Right cardiac atrium (tissue), 5 donors: ENCODE data around the gene ANKRD44. TPM values are rescaled to one million over a fixed set of nuclear protein-coding genes. Genes with fewer than 3 reads are reported as not detected.

Experiments used
- ATAC-seq, 2 donors: fragments of 200-7000 bp; cut with Tn5 transposase; one replicate each; pipeline versions ENCODE4 v1.8.0 to v1.9.1; 2020; ENCODE audit warnings: moderate library complexity in 2 of 2, mild to moderate bottlenecking in 1 of 2
- DNase-seq, 3 donors: peaks; one replicate each; pipeline ENCODE4 v3.0.0-alpha.2; 2020
- H3K27ac ChIP-seq: one replicate; pipeline ENCODE4 v1.5.1; 2013; ENCODE audit warnings: mild to moderate bottlenecking, low read length, control low read depth, moderate library complexity
- H3K27me3 ChIP-seq: one replicate; pipeline ENCODE4 v1.6.1; 2013; ENCODE audit not compliant: control insufficient read depth, insufficient read depth
- H3K4me1 ChIP-seq: one replicate; pipeline ENCODE4 v1.6.1; 2013; ENCODE audit warnings: low read length; ENCODE audit not compliant: control insufficient read depth, insufficient read depth
- H3K4me3 ChIP-seq: one replicate; pipeline ENCODE4 v1.5.1; 2013; ENCODE audit warnings: low read length, control low read depth
- H3K9me3 ChIP-seq: one replicate; pipeline ENCODE4 v1.6.1; 2013; ENCODE audit warnings: low read length; ENCODE audit not compliant: control insufficient read depth
- WGBS: extraction: QIAGEN DNeasy Blood & Tissue Kit; methylation state at CpG from one replicate; pipeline ENCODE4 v1.1.7; 2013; 5-methylcytosine and 5-hydroxymethylcytosine counted together
- intact Hi-C, 4 donors: fragments of 100-400 bp; cut with DNase I; formaldehyde crosslinking; loops; one replicate each; pipeline versions ENCODE4 v1.11.0 to v1.14.0; 2022 to 2023
- polyA plus RNA-seq: library from polyadenylated mRNA; stranded (reverse); fragments of 200-250 nt; gene quantifications from one replicate; pipeline ENCODE4 v1.2.3, GENCODE V29; 2013
- total RNA-seq, 4 donors: library from RNA; stranded (reverse); fragmentation: NEBNext Ultra II Directional; extraction: Animal tissue kit (Norgen Biotek cat#: 25700); gene quantifications; one replicate each; pipeline ENCODE4 v1.2.1, GENCODE V29; 2021
- donor health status: healthy with polysubstance abuse.
- donor health status: DM: no; HTN: yes; CAD: no.
- donor health status: DM: no; HTN: no; CAD: no.
- donor health status: DM: no; HTN: yes; CAD: no; lungs with severe emphysema.
- donor health status: DM: yes; HTN: yes; CAD: no.

The ANKRD44 gene
- total and polyA plus RNA-seq, 5 donors = 4.8 to 18.8 (median 14.3) TPM

GRCh38 chr2:197141702-197142473 is 168.7 kb downstream of the ANKRD44 start:
- Histone ChIP-seq H3K27ac (no peak overlapping the region), H3K27me3 (no peaks in the 10 kb centered on the region), H3K9me3 (no peaks in the 10 kb centered on the region), H3K4me1 (peaks cover 5% of the 10 kb centered on the region), H3K4me3 (no peak overlapping the region)
- ATAC-seq = no peak
- intact Hi-C loops = no loop called here
- DNase-seq = no peak
- WGBS = 49% methylated on average over 2 of the region's 2 CpGs

GRCh38 chr2:197140045-197140444 is 170.5 kb downstream of the ANKRD44 start:
- ATAC-seq (no peak), DNase-seq (no peak)
- no peak overlapping the region for H3K27ac ChIP-seq
- no peak overlapping the region for H3K4me3 ChIP-seq
- H3K9me3 ChIP-seq = no peaks in the 10 kb centered on the region
- WGBS = 96% methylated on average over 1 of the region's 1 CpG
- H3K4me1 ChIP-seq = peaks cover 6% of the 10 kb centered on the region
- intact Hi-C loops = no loop called here
- no peaks in the 10 kb centered on the region for H3K27me3 ChIP-seq

GRCh38 chr2:197138506-197138905 is 172.1 kb downstream of the ANKRD44 start:
- no peak overlapping the region for H3K4me3 ChIP-seq
- no peak for ATAC-seq
- H3K4me1 ChIP-seq = peaks cover 5% of the 10 kb centered on the region
- no peak overlapping the region for H3K27ac ChIP-seq
- H3K27me3 ChIP-seq = no peaks in the 10 kb centered on the region
- no peaks in the 10 kb centered on the region for H3K9me3 ChIP-seq
- intact Hi-C loops = no loop called here
- 86% methylated on average over 3 of the region's 3 CpGs for WGBS
- DNase-seq = no peak

GRCh38 chr2:197137826-197138477 is 172.6 kb downstream of the ANKRD44 start:
- no peaks in the 10 kb centered on the region for H3K27me3 ChIP-seq
- H3K4me1 ChIP-seq = peaks cover 5% of the 10 kb centered on the region
- no peak overlapping the region for H3K27ac ChIP-seq
- 81% methylated on average over 3 of the region's 3 CpGs for WGBS
- DNase-seq (no peak), ATAC-seq (no peak)
- intact Hi-C loops = no loop called here
- H3K9me3 ChIP-seq = no peaks in the 10 kb centered on the region
- H3K4me3 ChIP-seq = no peak overlapping the region

- H3K27ac ChIP-seq = no peak overlapping the region
- intact Hi-C loops = no loop called here
- H3K4me3 ChIP-seq = no peak overlapping the region
- ATAC-seq = peak in 1 of 2 donors; percentile 65
- H3K4me1 ChIP-seq = peaks cover 5% of the 10 kb centered on the region
- 81% methylated on average over 4 of the region's 4 CpGs for WGBS
- no peaks in the 10 kb centered on the region for H3K27me3 ChIP-seq
- DNase-seq = no peak
- no peaks in the 10 kb centered on the region for H3K9me3 ChIP-seq
Observed at GRCh38 chr2:197137231-197137630, 173.3 kb downstream of the ANKRD44 start.

- ATAC-seq (peak; percentile 32 to 68), DNase-seq (peak in 1 of 3 donors; percentile 52)
- Histone ChIP-seq H3K27me3 (no peaks in the 10 kb centered on the region), H3K9me3 (no peaks in the 10 kb centered on the region), H3K4me3 (no peak overlapping the region), H3K27ac (no peak overlapping the region), H3K4me1 (peaks cover 6% of the 10 kb centered on the region)
- intact Hi-C loops = no loop called here
- WGBS = 53% methylated on average over 5 of the region's 5 CpGs
Observed at GRCh38 chr2:197136452-197136851, 174.1 kb downstream of the ANKRD44 start.

GRCh38 chr2:197135806-197136205 is 174.8 kb downstream of the ANKRD44 start:
- Histone ChIP-seq H3K27ac (no peak overlapping the region), H3K4me3 (no peak overlapping the region), H3K9me3 (no peaks in the 10 kb centered on the region), H3K27me3 (no peaks in the 10 kb centered on the region), H3K4me1 (peaks cover 7% of the 10 kb centered on the region)
- intact Hi-C loops = no loop called here
- DNase-seq (no peak), ATAC-seq (no peak)
- 100% methylated on average over 1 of the region's 1 CpG for WGBS

GRCh38 chr2:197134206-197134605 is 176.4 kb downstream of the ANKRD44 start:
- Histone ChIP-seq H3K27ac (no peak overlapping the region), H3K27me3 (no peaks in the 10 kb centered on the region), H3K9me3 (no peaks in the 10 kb centered on the region), H3K4me1 (peaks cover 8% of the 10 kb centered on the region), H3K4me3 (no peak overlapping the region)
- intact Hi-C loops = no loop called here
- DNase-seq (no peak), ATAC-seq (no peak)
- WGBS = 96% methylated on average over 2 of the region's 2 CpGs

GRCh38 chr2:197131558-197131855 is 179.1 kb downstream of the ANKRD44 start:
- no peaks in the 10 kb centered on the region for H3K27me3 ChIP-seq
- intact Hi-C loops = no loop called here
- DNase-seq (no peak), ATAC-seq (no peak)
- WGBS = 87% methylated on average over 4 of the region's 4 CpGs
- no peak overlapping the region for H3K4me3 ChIP-seq
- H3K9me3 ChIP-seq = no peaks in the 10 kb centered on the region
- H3K4me1 ChIP-seq = peaks cover 5% of the 10 kb centered on the region
- no peak overlapping the region for H3K27ac ChIP-seq

GRCh38 chr2:197130318-197130717 is 180.3 kb downstream of the ANKRD44 start:
- DNase-seq (no peak), ATAC-seq (no peak)
- no peak overlapping the region for H3K4me3 ChIP-seq
- H3K4me1 ChIP-seq = peaks cover 3% of the 10 kb centered on the region
- H3K27ac ChIP-seq = no peak overlapping the region
- WGBS = 62% methylated on average over 6 of the region's 6 CpGs
- intact Hi-C loops = no loop called here
- no peaks in the 10 kb centered on the region for H3K27me3 ChIP-seq
- H3K9me3 ChIP-seq = no peaks in the 10 kb centered on the region

- Histone ChIP-seq H3K9me3 (no peaks in the 10 kb centered on the region), H3K4me3 (no peak overlapping the region), H3K27ac (no peak overlapping the region), H3K4me1 (peaks cover 3% of the 10 kb centered on the region), H3K27me3 (no peaks in the 10 kb centered on the region)
- WGBS = 84% methylated on average over 5 of the region's 5 CpGs
- DNase-seq = no peak
- intact Hi-C loops = no loop called here
- no peak for ATAC-seq
Observed at GRCh38 chr2:197128897-197129296, 181.7 kb downstream of the ANKRD44 start.
